HG03280 (cell line): ENCODE data around the gene MRPL12.

Experiments used
- ATAC-seq: cut with Tn5 transposase; IDR thresholded peaks from one replicate; pipeline ENCODE4 v1.9.1; 2021; ENCODE audit warnings: mild to moderate bottlenecking, moderate library complexity; ENCODE audit not compliant: unreplicated experiment

Gene MRPL12

DNA sequence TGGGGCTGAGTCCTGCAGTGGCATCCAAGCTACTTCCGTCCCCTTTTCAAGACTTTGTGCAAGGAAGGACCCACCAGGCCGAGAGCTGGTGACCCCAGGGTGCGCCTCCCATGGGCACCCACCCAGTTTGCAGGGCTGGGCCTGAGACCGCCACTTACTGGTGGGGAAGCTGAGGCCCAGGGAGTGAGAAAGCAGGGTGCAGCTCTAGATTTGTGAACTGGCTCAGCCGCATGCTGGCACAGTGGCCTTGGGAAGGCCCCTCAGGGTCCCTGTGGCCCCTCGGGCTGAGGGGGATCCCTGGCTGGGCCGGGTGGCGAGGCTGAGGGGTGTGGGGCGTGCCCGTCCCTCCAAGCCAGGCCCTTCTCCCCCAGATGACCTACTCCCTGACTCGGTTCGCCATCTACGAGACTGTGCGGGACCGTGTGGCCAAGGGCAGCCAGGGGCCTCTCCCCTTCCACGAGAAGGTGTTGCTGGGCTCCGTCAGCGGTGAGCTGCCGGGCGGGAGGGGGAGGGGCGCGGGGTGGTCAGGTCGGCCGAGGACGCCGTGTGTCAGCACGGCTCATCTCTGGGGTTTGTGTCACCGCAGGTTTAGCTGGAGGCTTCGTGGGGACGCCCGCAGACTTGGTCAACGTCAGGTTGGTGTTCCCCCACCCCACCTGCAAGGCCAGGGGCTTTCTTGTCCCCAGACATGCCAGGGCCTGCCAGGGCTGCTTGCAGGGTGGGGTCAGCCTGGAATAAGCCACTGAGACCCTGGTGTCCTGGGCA is 12.1 kb downstream of the MRPL12 start:
- no peak for ATAC-seq

DNA sequence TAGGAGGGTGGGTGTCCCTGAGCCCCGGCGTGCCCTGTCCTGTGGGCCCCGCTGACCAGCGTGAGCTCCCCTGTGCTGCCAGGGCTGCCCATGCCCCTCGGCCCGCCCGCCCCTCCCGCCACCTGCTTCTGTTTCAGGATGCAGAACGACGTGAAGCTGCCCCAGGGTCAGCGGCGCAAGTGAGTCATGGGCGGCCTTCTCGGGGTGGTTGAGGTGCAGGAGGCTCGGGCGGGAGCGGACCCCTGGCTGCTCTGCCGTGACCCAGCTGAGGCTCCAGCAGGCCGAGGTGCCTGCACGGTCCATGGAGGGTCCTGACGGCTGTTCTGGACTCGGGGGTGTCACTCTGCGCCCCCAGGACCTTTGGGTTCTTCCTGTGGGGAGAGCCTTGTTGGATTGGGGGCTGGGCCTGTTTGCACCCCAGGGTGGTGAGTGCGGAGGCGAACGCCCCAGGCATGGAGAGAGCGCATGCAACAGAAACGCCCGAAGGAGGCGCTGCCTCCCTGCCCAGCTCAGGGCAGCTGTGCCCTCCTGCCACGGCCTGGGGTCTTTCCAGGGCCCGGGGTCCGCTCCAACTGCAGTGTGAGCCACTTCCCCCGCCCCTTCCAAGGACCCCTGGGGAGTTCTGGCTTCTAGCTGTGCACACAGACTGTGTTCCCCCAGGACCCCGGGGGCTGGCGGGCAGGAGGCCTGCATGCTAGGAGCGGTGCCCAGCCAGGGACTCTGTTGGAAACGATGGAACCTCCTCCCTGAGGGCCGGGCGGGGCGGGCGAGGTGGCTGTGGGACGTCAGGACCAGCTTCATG is 12.9 kb downstream of the MRPL12 start:
- ATAC-seq = no peak

DNA sequence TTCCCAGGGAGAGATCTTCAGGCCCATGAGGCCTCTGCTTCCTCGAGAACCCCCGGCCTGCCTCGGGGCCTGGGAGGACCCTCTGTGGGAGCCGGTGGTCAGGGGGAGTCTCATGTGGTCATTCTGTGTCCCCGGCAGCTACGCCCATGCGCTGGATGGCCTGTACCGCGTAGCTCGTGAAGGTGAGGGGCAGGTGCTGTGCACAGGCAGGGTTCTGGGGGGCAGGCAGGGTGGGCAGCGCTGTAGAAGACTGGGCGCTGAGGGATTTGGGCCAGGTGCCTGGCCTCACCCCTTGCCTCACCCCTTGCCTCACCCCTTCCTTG is 13.5 kb downstream of the MRPL12 start:
- ATAC-seq = no peak

DNA sequence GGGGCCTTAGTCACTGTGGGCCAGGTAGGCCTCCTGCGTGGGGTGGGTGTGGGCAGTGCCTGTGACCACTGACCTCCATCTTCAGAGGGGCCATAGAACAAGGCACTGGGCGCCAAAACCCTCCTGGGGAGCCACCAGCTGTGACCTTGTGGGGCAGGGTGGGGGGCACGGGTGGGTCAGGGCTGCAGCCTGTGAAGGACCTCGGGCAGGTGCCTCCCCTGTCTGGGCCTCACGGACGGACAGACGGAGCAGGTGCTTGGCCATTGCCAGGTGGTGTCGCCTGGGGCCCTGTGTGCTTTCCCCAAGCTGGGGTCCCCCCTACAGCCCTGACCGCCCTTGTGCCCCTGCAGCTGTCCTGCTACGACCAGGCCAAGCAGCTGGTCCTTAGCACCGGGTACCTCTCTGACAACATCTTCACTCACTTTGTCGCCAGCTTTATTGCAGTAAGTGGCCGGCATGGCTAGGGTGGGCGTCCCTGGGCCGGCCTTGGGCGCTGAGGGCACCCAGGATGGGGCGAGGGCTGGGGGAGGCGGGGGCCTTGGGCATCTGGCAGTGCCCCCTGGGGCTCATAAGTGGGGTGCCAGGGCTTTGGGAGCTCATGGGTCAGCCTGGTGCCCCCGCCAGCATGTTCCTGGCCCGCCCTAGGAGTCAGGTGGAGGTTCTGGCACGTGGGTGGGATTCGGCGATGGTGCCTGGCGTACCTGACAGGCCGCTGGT is 14.0 kb downstream of the MRPL12 start:
- no peak for ATAC-seq

DNA sequence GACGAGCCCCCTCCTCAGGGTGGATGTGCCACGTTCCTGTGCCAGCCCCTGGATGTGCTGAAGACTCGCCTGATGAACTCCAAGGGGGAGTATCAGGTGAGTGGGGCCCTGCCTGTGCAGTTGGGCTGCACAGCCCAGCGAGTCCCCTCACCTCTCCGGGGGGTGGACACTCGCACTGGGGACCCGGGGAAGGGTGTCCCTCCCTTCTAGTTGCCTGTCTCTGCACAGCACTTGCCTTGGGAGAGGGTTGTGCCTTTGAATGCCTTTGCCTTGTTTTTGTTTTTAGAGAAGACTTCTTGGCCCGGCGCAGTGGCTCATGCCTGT is 14.6 kb downstream of the MRPL12 start:
- ATAC-seq = no peak

DNA sequence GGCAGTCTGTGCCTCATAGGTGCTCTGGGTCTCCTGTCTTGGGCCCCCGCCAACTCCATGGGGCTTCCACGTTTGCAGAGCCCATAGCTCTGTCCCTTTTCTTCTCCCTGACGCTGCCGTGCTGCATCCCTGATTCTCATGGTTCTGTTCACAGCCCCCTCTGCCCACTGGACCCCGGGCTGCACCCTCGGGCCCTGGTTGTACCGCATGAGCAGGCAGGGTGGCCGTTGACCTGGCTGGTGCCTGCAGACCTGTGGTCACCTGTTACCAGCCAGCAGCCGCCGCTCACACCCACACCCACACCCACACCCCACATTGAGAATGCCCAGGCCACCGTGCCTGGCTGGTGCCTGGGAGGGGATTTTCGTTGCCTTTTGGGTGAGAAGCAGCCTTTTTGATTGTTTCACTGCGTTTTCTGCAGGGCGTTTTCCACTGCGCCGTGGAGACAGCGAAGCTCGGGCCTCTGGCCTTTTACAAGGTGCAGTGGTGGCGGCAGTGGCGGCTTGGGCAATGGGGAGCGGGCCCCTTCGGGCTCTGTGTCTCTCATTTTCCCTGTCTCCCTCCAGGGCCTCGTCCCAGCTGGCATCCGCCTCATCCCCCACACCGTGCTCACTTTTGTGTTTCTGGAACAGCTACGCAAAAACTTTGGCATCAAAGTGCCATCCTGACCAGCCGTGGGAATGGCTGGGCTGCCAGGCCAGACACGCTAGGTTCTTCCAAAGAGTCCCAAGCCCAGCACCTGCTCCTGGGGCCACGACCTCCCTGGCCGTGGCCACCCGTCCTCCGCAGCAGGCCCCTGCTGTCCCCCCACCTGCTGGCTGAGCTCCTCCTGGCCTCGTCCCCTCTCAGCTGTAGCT is 16.5 kb downstream of the MRPL12 start:
- no peak for ATAC-seq

DNA sequence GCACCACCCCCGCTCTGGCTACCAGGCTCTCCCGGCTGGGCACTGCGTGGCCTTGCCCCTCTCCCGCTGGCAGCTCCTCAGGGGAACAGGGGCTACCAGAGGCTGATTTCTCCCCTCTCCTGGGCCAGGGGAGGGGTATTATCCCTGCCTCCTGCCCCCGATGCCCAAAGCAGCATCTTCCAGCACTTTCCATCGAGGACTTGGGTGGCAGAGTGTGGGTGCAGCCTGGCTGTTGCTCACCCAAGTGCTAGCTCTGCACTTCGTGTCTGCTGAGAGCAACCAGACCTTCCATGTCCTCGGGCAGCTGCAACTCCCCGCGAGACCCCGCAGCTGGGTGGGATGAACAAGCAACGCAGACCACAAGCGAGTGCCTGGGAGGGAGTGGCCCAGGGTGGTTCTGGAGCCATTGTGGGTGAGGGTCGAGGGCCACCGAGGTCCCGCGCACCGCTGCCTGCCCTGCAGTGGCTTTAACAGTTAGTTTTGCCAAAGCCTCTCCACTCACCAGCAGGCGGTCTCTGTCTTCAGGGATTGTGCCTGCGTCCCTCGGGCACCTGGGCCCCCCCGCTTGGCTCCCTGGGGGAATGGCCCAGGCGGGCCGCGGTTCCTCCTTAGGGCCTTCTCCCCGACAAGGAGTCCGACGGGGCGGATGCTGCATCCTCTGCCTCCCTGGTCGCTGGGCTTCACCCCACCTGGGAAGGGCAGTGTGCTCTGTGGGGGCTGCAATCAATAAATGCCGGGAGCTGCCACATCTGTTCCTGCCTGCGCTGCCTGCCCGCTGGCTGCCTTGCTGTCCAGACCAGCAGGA is 17.3 kb downstream of the MRPL12 start:
- ATAC-seq = no peak

DNA sequence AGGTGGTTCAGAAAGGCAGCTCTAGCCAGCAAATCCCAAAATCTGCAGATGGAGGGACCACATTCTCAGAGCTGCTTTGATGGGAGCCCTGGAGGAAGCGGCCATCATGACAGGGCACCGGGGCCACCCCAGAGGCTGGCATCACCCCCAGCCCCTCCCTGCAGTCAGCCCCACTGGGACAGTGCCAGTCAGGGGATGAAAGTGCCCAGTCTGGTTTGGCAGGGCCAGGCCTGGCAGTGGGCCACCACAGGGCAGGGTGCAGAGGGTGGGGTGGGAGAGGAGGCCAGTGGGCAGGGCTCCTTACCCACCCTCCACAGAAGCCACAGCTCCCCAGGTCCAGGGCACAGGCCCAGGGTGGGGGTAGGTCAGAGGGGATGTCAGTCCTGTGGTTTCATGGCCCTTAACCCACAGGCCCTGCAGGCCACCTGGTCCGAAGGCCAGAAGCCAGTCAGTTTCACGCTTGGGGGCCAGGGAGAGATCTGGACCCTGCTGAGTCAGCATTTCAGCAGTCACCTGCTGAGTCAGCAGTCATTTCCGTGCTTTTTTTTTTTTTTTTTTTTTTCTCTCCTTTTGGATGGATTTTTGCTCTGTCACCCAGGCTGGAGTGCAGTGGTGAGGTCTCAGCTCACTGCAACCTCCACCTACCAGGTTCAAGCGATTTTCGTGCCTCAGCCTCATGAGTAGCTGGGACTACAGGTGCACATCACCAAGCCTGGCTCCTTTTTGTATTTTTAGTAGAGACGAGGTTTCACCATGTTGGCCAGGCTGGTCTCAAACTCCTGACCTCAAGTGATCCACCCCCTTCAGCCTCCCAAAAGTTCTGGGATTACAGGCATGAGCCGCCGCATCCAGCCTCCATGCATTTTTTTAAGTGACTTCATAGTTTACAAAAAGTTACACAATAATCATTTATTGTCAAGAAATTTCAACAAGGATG is 19.3 kb downstream of the MRPL12 start:
- no peak for ATAC-seq

DNA sequence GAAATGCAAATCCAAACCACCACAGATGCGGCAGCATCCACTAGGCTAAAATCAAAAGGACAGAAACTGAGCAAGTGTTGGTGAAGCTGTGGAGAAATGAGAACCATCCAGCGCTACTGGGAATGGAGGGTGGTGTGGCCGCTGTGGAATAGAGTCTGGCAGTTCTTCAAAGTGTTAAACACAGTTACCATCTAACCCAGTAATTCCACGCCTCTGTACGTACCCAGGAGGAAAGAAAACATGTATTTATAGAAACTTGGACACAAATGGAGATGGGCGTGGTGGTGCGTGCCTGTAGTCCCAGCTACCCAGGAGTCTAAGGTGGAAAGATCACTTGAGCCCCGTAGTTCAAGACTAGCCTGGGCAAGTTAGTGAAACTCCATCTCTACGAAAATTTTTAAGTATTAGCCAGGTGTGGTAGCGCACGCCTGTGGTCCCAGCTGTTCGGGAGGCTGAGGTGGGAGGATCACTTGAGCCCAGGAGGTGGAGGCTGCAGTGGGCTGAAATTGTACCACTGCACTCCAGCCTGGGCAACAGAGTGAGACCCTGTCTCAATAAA is 20.6 kb downstream of the MRPL12 start:
- no peak for ATAC-seq

DNA sequence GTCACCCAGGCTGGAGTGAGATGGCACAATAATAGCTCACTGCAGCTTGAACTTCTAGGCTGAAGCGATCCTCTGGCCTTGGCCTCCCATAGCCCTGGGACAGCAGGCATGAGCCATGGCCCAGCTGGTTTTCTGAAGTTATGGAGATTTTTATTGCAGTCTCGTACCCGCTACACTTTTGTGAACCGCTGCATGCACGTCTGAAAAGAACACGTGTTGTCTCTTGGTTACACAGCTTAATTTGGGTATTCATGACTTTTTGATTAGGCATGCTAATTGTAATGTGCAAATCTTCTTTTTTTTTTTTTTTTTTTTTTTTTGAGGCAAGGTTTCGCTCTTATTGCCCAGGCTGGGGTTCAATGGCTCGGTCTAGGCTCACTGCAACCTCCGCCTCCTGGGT is 22.3 kb downstream of the MRPL12 start:
- ATAC-seq = no peak

DNA sequence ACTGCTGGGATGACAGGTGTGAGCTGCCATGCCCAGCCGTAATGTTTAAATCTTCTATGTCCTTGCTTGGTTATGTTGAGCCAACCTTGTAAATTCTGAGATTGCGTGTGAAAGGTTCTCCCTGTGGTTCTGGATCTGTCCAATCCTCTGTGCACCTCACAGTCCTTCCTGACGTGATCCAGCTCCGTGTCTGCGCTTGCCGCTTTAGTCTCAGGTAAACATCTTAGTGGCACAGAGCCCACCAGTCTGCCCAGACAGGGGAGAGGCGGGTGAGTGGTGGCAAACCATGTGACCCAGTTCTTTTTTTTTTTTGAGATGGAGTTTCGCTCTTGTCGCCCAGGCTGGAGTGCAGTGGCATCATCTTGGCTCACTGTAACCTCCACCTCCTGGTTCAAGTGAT is 22.8 kb downstream of the MRPL12 start:
- ATAC-seq = no peak

DNA sequence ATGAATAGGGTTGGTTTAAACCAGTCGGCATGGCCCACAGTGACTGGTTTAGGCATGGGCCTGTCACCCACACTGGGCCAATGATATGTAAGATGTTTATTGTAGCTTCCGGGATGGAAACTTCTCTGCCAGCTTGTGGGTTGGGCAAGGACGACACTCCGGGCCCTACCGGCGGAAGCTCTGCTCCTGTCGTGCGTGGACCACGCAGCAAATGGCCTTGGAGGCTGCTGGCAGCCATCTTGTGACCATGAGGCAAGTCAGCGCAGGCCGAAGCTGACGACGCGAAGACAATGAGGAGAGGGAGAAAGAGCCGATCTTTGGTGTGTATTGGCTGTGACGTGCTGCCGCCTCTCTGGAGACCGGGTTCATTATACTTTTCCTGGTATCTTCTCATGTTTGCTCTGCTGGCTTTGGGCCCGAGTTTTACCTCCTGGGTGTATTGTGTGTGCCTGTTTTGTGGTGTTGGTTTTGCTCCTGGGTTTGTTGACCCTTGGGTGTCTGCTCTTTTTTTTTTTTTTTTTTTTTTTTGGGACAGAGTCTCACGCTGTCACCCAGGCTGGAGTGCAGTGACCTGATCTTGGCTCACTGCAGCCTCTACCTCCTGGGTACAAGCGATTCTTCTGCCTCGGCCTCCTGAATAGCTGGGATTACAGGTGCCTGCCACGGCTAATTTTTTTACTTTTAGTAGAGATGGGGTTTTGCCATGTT is 24.3 kb downstream of the MRPL12 start:
- ATAC-seq = no peak

DNA sequence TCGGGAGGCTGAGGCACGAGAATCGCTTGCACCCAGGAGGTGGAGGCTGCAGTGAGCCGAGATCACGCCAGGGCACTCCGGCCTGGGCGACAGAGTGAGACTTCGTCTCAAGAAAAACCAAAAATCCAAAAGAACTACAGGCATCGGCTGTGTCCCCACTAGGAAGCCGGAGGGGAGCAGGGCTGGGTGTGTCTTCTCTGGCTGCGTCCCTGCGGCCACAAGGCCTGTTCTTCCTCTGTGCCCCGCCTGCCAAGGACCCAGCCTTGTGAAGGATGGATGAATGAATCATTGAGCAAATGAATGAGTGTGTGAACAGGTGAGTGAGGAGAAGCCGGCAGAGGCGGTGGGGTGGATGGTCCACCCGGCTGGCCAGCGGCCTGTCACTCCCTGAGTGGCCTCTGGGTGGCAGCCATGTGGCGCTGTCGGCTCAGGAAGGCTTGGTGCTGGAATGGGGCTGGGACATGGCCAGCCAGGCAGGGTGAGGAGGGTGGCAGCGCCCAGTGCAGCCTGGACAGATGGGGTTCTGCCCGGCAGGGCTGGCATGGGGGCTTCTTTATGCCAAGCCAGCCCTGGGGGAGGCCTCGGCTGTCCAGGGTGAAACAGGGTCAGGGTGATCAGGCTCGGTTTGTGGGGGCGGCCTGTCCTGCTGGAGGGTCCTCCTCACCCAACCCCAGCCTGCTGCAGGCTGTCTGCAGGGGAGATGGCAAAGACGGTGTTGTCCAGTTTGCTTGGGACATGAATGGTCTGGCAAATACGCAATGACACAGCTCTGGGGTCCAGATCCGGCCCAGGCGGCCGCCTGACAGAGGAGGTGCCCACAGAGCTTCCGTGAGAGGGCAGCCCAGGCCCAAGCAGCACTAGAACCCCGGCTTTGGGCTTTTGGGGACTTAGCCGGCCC is 30.6 kb downstream of the MRPL12 start:
- no peak for ATAC-seq

DNA sequence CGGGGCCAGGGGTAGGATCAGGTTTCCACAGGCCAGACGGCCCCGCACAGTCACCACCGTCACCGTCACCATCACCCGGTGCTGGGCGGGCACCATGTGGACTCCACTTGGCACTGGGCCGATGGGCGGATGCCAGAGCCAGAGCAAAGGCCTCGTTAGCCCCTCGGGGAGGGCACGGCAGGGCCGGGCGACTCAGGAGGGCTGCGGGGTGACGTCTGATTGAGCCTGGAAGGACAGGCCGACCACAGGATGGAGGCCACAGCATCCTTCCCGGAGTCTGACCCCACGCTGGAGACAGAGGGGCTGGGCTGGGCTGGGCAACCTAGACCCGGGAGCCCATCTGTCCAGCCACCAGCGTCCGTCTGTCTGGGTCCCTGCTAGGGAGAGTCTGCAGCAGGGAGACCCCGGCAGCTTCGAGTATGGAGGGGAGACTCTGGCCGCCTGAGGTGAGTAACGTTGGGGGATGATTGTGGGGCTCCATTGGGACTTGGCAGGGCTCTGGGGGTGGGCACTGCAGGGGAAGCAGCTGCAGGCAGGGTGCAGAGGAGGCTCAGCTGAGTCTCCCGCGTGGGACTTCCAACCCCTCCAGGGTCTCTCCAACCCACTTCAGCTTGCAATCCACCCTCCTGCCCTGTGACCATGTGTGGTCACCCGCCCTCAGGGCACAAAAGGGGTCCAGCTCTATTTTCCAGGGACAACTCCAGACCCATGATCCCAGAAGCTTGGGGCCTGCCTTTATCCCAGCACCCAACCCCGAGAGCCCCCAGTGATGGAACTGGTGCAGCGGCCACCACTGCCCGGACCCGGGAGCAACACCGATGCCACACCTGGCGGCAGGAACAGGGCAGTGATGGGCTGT is 31.5 kb downstream of the MRPL12 start:
- ATAC-seq = no peak

DNA sequence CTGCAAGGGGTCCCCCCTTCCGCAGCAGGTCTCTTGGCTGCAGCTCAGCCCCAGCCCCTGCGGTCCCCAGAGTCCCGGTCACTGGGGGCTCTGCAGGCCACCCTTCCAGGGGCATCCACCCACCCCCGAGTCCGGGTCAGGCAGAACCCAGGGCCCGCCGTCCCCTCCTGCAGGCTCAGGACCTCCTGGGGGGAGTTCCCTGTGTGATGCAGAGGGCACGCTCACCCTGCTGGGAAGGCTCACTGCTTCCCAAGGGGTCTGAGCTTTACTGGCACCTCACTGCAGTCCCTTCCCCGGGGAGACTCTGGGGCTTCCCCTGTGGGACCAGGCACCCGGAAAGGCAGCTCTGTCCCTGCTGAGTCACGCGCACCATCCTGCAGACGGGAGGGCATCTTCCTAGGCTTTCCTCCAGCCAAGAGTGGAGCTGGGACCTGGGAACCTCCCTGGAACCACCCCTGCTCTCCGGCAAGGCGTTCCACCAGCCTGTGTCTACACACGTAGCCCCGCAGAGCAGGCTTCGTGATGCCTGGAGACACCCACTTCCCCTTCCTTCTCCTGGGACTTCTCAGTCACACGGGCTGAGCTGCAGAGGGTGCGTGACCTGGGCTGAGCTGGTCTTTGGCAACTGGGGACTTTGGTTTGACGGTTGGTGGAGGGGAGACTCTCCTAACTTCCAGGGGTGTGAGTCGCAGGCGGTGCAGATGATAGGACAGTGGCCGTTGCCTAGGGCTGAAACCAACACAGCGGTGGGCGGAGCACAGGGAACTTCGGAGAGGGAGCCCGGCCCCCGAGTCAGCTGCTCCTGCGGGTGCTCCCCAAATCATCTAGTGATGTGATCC is 32.3 kb downstream of the MRPL12 start:
- no peak for ATAC-seq
